ENCODE data around the gene TCF21. TPM values are rescaled to one million over a fixed set of nuclear protein-coding genes. Genes with fewer than 3 reads are reported as not detected.
A peak's percentile ranks its signal among the peaks of the same experiment; 100 is the strongest.

TCF21 gene
- total and polyA plus RNA-seq, 8 donors, result 0.08 to 2.3 (median 0.65) TPM

DNA sequence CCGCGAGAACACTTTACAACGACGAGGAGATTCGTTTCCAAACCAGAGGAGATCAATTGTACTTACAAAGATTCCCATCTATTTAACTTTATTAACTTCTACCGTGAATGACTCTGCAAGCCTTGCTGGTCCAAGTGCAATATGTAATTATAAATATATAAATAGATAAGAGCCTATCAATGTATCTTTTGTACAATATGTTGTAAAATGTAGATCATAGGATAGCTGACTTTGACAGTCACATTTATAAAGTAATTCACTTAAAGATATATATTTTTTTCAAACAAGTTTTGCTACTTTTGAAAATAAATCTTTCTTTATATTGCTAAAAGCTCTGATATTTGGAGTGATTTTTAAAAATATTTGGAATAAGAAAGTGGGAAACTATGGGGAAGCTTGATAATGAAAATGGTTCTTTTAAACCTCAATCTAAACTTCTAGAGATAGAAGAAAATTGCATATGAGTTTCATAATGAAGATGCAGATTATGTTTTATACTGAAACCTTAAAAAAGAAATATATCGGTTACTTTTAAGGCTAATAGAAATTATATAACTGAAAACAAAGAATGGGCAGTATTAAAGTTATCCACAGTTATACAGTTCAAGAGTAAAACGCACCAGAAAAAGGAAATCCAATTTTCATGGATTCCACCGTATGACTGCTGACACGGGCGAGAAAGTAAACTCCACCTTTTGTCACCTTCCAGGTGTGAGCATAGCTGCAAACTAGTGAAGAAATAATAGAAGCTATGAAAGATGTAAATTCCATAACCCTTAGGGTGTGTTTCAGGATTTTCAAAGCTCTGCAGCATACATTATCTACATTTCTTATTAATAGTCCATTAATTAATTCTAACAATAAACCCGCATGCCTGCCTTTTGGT is 3.3 kb downstream of the TCF21 start:
- Histone ChIP-seq H3K27ac (no peak overlapping the region), H3K4me1 (peaks cover 7 to 9% (median 8%) of the 10 kb centered on the region in 3 donors), H3K27me3 (peaks cover 0 to 67% (median 15%) of the 10 kb centered on the region in 4 donors), H3K36me3 (no peaks in the 10 kb centered on the region), H3K9me3 (no peaks in the 10 kb centered on the region), H3K4me3 (peak overlapping the region in 1 of 4 donors; percentile 37)
- TF ChIP-seq, protein P1, sequence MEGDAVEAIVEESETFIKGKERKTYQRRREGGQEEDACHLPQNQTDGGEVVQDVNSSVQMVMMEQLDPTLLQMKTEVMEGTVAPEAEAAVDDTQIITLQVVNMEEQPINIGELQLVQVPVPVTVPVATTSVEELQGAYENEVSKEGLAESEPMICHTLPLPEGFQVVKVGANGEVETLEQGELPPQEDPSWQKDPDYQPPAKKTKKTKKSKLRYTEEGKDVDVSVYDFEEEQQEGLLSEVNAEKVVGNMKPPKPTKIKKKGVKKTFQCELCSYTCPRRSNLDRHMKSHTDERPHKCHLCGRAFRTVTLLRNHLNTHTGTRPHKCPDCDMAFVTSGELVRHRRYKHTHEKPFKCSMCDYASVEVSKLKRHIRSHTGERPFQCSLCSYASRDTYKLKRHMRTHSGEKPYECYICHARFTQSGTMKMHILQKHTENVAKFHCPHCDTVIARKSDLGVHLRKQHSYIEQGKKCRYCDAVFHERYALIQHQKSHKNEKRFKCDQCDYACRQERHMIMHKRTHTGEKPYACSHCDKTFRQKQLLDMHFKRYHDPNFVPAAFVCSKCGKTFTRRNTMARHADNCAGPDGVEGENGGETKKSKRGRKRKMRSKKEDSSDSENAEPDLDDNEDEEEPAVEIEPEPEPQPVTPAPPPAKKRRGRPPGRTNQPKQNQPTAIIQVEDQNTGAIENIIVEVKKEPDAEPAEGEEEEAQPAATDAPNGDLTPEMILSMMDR (IDR thresholded peaks at IDR 0.05), result no peak
- WGBS, 2 donors, result 10 to 11% methylated on average over 12 of the region's 12 CpGs
- ATAC-seq (no peak), FAIRE-seq (peak; percentile 81), DNase-seq (no peak)
- intact Hi-C loops (cut with DNase I), result no loop called here

DNA sequence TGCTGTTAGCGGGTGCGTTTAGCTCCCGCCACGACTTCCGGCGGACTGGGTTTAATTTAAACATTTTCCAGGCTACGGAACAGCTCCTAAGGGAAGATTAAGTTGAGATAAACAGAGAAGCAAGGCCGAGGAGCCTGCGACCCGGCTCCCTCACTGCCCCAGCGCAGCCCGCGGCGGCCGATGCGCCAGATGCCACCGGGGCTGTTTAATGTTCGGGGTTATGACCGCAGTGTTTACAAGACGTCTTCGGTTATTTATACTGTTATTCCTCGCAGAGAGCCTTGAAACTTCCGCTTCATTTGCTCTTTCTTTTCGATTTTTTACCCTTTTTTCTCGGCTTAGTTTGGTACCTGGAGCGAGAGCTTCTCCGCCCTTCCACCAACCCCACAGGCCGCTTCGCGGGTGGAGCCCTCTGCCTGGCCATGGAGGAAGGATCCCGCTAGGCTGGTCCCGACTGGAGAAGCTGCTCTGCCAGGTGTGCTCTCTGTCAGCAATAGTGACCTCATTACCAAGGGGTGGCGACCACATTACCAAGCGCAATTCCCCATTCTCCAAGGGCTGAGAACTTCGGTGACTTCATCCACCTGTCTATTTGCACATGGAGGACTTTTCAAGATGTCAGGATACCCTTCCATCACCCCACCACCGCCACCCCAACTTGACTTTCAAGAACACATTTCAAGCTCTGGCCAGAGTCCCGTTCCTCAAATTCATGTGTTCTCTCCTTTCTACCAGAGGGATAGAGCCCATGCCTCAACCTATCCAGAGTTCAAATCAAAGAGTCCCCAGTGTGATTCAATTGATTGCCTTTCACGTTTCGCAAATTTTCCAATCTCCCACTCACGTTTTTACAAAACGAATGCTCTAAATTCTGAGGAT is 4.1 kb downstream of the TCF21 start:
- DNase-seq (no peak), FAIRE-seq (no peak), ATAC-seq (no peak)
- TF ChIP-seq, protein P1 (IDR thresholded peaks at IDR 0.05), result no peak
- Histone ChIP-seq H3K27ac (no peak overlapping the region), H3K36me3 (no peaks in the 10 kb centered on the region), H3K4me1 (peaks cover 7 to 9% (median 8%) of the 10 kb centered on the region in 3 donors), H3K9me3 (no peaks in the 10 kb centered on the region), H3K27me3 (peaks cover 0 to 64% (median 16%) of the 10 kb centered on the region in 4 donors), H3K4me3 (peak overlapping the region in 1 of 4 donors; percentile 15)
- WGBS, 2 donors, result 10 to 13% methylated on average over 41 of the region's 41 CpGs
- intact Hi-C loops (cut with DNase I), result no loop called here

DNA sequence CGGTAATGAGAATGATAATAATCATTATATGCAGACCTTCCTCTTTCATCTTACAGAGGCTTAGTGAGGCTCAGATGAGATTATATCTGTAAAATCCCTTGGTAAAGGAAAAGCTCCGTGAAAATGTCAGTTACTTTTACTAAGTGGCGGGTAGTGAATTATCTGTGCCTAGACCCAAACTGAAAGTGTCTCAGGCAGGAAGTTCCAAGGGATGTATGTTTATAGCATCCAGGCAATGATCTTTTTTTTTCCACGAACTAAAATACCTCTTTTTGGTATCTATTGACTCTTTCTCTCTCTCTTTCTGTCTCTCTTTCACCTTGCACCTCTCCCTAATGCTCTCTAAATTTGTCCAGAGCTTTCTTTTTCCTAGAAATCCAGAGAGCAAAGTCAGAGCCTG is 5.0 kb downstream of the TCF21 start:
- Histone ChIP-seq H3K4me1 (peaks cover 7 to 9% (median 8%) of the 10 kb centered on the region in 3 donors), H3K27ac (no peak overlapping the region), H3K27me3 (peaks cover 0 to 60% (median 19%) of the 10 kb centered on the region in 4 donors), H3K36me3 (no peaks in the 10 kb centered on the region), H3K9me3 (no peaks in the 10 kb centered on the region), H3K4me3 (no peak overlapping the region)
- TF ChIP-seq, protein P1 (IDR thresholded peaks at IDR 0.05), result no peak
- WGBS, 2 donors, result 21 to 26% methylated on average over 4 of the region's 4 CpGs
- DNase-seq (no peak), FAIRE-seq (no peak), ATAC-seq (no peak)
- intact Hi-C loops (cut with DNase I), result no loop called here

DNA sequence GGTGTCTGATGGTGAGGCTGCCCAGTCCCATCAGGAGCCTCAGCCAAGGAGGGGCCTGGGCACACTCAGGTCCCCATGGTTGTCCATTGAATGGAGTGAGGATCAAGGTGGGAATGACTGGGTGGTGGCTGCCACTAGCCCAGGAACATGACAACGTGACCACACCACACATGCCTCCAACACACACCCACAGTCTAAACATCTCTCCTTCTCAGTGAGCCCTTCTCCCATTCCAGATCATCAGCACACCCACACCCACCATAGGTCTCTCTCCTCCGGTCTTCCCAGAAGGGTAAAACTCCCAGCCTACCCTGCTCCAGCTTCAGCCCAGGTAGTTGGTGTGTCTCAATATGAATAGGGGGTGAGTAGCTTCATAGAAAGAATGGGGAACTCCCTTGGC is 5.5 kb downstream of the TCF21 start:
- H3K27me3 ChIP-seq, result peaks cover 0 to 60% (median 20%) of the 10 kb centered on the region in 4 donors
- no peaks in the 10 kb centered on the region for H3K36me3 ChIP-seq
- intact Hi-C loops (cut with DNase I), result no loop called here
- WGBS, 2 donors, result 10 to 18% methylated on average over 2 of the region's 2 CpGs
- H3K9me3 ChIP-seq, result no peaks in the 10 kb centered on the region
- TF ChIP-seq, protein P1 (IDR thresholded peaks at IDR 0.05), result no peak
- ATAC-seq, result no peak
- no peak overlapping the region for H3K27ac ChIP-seq
- no peak overlapping the region for H3K4me3 ChIP-seq
- no peak for DNase-seq
- H3K4me1 ChIP-seq, result peaks cover 7 to 9% (median 8%) of the 10 kb centered on the region in 3 donors
- no peak for FAIRE-seq

Measured in pancreas (tissue), 10 donors.